Fibroblast of the aortic adventitia (primary cell): ENCODE measurements around the gene EFNA4. TPM values are rescaled to one million over a fixed set of nuclear protein-coding genes. Genes with fewer than 3 reads are reported as not detected.

Experiments
- DNase-seq: peaks from one replicate; pipeline ENCODE4 v3.0.0-alpha.2; 2010; ENCODE audit warnings: low read depth
- H3K4me3 ChIP-seq: 2 replicates; pipeline ENCODE4 v1.5.1; 2011; ENCODE audit warnings: low read depth, mild to moderate bottlenecking, control low read depth, low read length, moderate library complexity
- CTCF ChIP-seq: IDR thresholded peaks from 2 replicates; pipeline ENCODE4 v1.5.1; 2011; ENCODE audit warnings: mild to moderate bottlenecking, low read length, control low read depth, inconsistent platforms; ENCODE audit not compliant: insufficient read depth
- total RNA-seq: library from RNA; depleted of rRNA; stranded (reverse); fragments of >200 nt; gene quantifications from 2 replicates; pipeline ENCODE4 v1.2.3, GENCODE V29; 2012; ENCODE audit warnings: low replicate concordance

Gene EFNA4
- total RNA-seq, 1 donor: 2.4 TPM

GRCh38 chr1:155091071-155092051 is 27.8 kb downstream of the EFNA4 start:
- TF ChIP-seq CTCF: peak; percentile 98
- peak; percentile 69 for DNase-seq

GRCh38 chr1:155092131-155092530 is 28.6 kb downstream of the EFNA4 start:
- no peak for TF ChIP-seq CTCF
- DNase-seq: no peak
- H3K4me3 ChIP-seq: no peak overlapping the region

More at GRCh38 chr1:155091071-155092051, 27.8 kb downstream of the EFNA4 start:
- H3K4me3 ChIP-seq: no peak overlapping the region

GRCh38 chr1:155092641-155093040 is 29.1 kb downstream of the EFNA4 start:
- H3K4me3 ChIP-seq: no peak overlapping the region
- no peak for DNase-seq
- no peak for TF ChIP-seq CTCF

- peak; percentile 69 for DNase-seq
- no peak overlapping the region for H3K4me3 ChIP-seq
- TF ChIP-seq CTCF: peak; percentile 52
Observed at GRCh38 chr1:155093911-155094621, 30.5 kb downstream of the EFNA4 start.

- no peak overlapping the region for H3K4me3 ChIP-seq
- no peak for TF ChIP-seq CTCF
- no peak for DNase-seq
Observed at GRCh38 chr1:155094622-155094948, 31.0 kb downstream of the EFNA4 start.

- no peak overlapping the region for H3K4me3 ChIP-seq
- no peak for TF ChIP-seq CTCF
- DNase-seq: no peak
Observed at GRCh38 chr1:155099331-155099730, 35.8 kb downstream of the EFNA4 start.
